ENCODE measurements around the gene EVX2.

DNA sequence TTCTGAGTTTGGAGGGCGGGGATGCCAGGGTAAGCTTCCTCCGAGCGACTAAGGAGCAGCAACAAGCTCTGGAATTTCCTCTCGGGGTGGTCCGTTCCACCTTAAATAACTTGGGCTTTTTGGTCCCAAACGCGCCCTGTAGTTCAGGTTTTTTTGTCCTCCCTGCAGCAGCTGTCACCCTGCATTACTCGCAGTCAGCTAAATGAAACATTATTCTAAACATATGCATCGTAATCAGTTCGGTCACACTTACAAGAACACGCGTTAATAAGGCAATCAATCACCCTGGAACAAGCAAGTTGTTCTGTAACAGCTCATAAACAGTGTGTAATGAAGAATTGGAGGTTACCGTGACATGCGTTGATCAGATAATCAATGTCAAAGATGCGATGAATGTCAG is 8.3 kb downstream of the EVX2 start:
- TF ChIP-seq ZNF274 (IDR thresholded peaks at IDR 0.05; ENCODE audit: low read depth, low read length), result no peak
- no peak for TF ChIP-seq YY1 (IDR thresholded peaks at IDR 0.05; ENCODE audit: insufficient read depth, insufficient read length)
- TF ChIP-seq SUZ12 (IDR thresholded peaks at IDR 0.05; ENCODE audit: extremely low read depth, insufficient read depth, insufficient read length), result no peak

Measured in NT2/D1 (cell line).